HepG2 (cell line): ENCODE data around the gene DNAI2. TPM values are rescaled to one million over a fixed set of nuclear protein-coding genes. Genes with fewer than 3 reads are reported as not detected.

Experiments
- ATAC-seq: fragments of 200-7000 bp; cut with Tn5 transposase; 3 replicates; pipeline ENCODE4 v1.9.1; 2020; ENCODE audit warnings: mild to moderate bottlenecking, moderate library complexity
- BruUV-seq: library from RNA; stranded (reverse); fragments of 400-500 nt; replicated peaks from 2 replicates; lab custom pipeline; 2021; lab: Mats Ljungman, UMichigan
- CTCF ChIA-PET: fragments of 300-600 bp; formaldehyde crosslinking; extraction: SDS; loops from one replicate; lab custom pipeline; 2021; ENCODE audit warnings: low total read pairs, inconsistent platforms, low intra/inter-chr PET ratio; lab: Yijun Ruan, JAX
- POLR2A ChIA-PET: fragments of 350-600 bp; sonication (Branson Sonifier 250); formaldehyde crosslinking; loops from one replicate; lab custom pipeline; 2020; ENCODE audit warnings: antibody characterized with exemption, inconsistent platforms; lab: Yijun Ruan, JAX
- DNase-seq: peaks from one replicate; pipeline ENCODE4 v3.0.0-alpha.2; 2015; ENCODE audit warnings: low spot score
- FAIRE-seq: peaks from 3 replicates; lab custom pipeline; 2011; peaks lifted over from hg19 to GRCh38; lab: Jason Lieb, UNC
- H2AFZ ChIP-seq: one replicate; pipeline ENCODE4 v1.6.1; 2011; ENCODE audit warnings: low read length, inconsistent platforms
- H3K27ac ChIP-seq: fragments of 300-600 bp; 3 replicates; pipeline ENCODE4 v1.8.0; 2011; ENCODE audit warnings: mixed run types, mild to moderate bottlenecking, mixed read lengths, low read length, inconsistent platforms; ENCODE audit not compliant: insufficient read depth; ENCODE audit errors: extremely low read length
- H3K27me3 ChIP-seq, 2 experiments: fragments of 200-600 bp in 1 of 2; 2 replicates in 1 of 2; 3 replicates in 1 of 2; pipeline versions ENCODE4 v1.6.0 to v1.8.0; 2011; ENCODE audit warnings: low read length in 2 of 2, mild to moderate bottlenecking in 2 of 2, moderate library complexity in 2 of 2, inconsistent platforms in 1 of 2; ENCODE audit not compliant: insufficient read depth in 2 of 2, control insufficient read depth in 1 of 2
- H3K36me3 ChIP-seq, 2 experiments: fragments of 200-600 bp in 1 of 2; replicated peaks in 1 of 2; 2 replicates in 1 of 2; 3 replicates in 1 of 2; pipeline versions ENCODE4 v1.5.1 to v1.8.0; 2011; ENCODE audit warnings: low read length in 2 of 2, inconsistent platforms in 1 of 2; ENCODE audit not compliant: insufficient read depth in 2 of 2, control insufficient read depth in 1 of 2
- H3K4me1 ChIP-seq: 2 replicates; pipeline ENCODE4 v1.5.1; 2012; ENCODE audit warnings: low read length, inconsistent platforms; ENCODE audit not compliant: insufficient read depth
- H3K4me2 ChIP-seq: 2 replicates; pipeline ENCODE4 v1.6.0; 2011; ENCODE audit warnings: low read depth, low read length, inconsistent platforms
- H3K4me3 ChIP-seq, 3 experiments: fragments of 200-600 bp in 1 of 3; sonication (generic), shearing (Covaris generic) in 1 of 3; replicated peaks in 1 of 3; 2 replicates each; pipeline ENCODE4 v1.5.1; 2011 to 2016; ENCODE audit warnings: low read length in 3 of 3, inconsistent platforms in 2 of 3, low read depth in 2 of 3, mild to moderate bottlenecking in 2 of 3, control low read depth in 1 of 3, mixed read lengths in 1 of 3; ENCODE audit not compliant: insufficient read depth in 1 of 3
- H3K79me2 ChIP-seq: one replicate; pipeline ENCODE4 v1.6.1; 2011; ENCODE audit warnings: low read length, inconsistent platforms; ENCODE audit not compliant: insufficient read depth
- H3K9ac ChIP-seq: 2 replicates; pipeline ENCODE4 v1.6.0; 2011; ENCODE audit warnings: mild to moderate bottlenecking, low read depth, low read length, inconsistent platforms; ENCODE audit not compliant: insufficient read depth
- H3K9me3 ChIP-seq: 2 replicates; pipeline ENCODE4 v1.5.1; 2012; ENCODE audit warnings: mild to moderate bottlenecking, low read length
- H4K20me1 ChIP-seq: 2 replicates; pipeline ENCODE4 v1.6.0; 2011; ENCODE audit warnings: inconsistent platforms, mild to moderate bottlenecking, low read length, moderate library complexity; ENCODE audit not compliant: insufficient read depth
- AHR ChIP-seq: IDR thresholded peaks from 2 replicates; pipeline ENCODE4 v1.6.1; 2018; ENCODE audit warnings: missing genetic modification reagents, missing compliant biosample characterization
- ATF7-NPFF ChIP-seq: sonication (generic); formaldehyde crosslinking; IDR thresholded peaks from 2 replicates; pipeline ENCODE4 v1.8.1; 2023; ENCODE audit warnings: mild to moderate bottlenecking, low read depth, missing genetic modification reagents, moderate library complexity
- BCL6 ChIP-seq: IDR thresholded peaks from 2 replicates; pipeline ENCODE4 v1.6.1; 2016; ENCODE audit warnings: missing genetic modification reagents, missing compliant biosample characterization
- CENPX ChIP-seq: sonication (generic); formaldehyde crosslinking; IDR thresholded peaks from 2 replicates; pipeline ENCODE4 v1.9.0; 2021; ENCODE audit warnings: mild to moderate bottlenecking, missing genetic modification reagents, moderate library complexity
- GZF1 ChIP-seq: sonication (generic); formaldehyde crosslinking; IDR thresholded peaks from 2 replicates; pipeline ENCODE4 v1.5.1; 2020; ENCODE audit warnings: mild to moderate bottlenecking, missing genetic modification reagents
- KLF15 ChIP-seq: sonication (generic); formaldehyde crosslinking; IDR thresholded peaks from 2 replicates; pipeline ENCODE4 v1.8.1; 2023; ENCODE audit warnings: borderline replicate concordance, mild to moderate bottlenecking, inconsistent platforms, missing genetic modification reagents, mixed read lengths
- KMT2B ChIP-seq: IDR thresholded peaks from 2 replicates; pipeline ENCODE4 v1.6.1; 2016; ENCODE audit warnings: missing genetic modification reagents, missing compliant biosample characterization
- MNT ChIP-seq: fragments of 450-650 bp; IDR thresholded peaks from 2 replicates; pipeline ENCODE4 v1.6.1; 2016
- POLR2A ChIP-seq, 2 experiments: IDR thresholded peaks; 2 replicates each; pipeline ENCODE4 v1.6.1; 2011; ENCODE audit warnings: low read depth in 2 of 2, low read length in 2 of 2, mild to moderate bottlenecking in 1 of 2, moderate library complexity in 1 of 2; ENCODE audit not compliant: insufficient read depth in 1 of 2
- RFX1 ChIP-seq: fragments of 450-650 bp; IDR thresholded peaks from 2 replicates; pipeline ENCODE4 v1.6.1; 2017
- ZBTB44 ChIP-seq: sonication (generic); formaldehyde crosslinking; IDR thresholded peaks from 2 replicates; pipeline ENCODE4 v1.4.0; 2020; ENCODE audit warnings: missing genetic modification reagents
- ZNF674 ChIP-seq: sonication (generic); formaldehyde crosslinking; IDR thresholded peaks from 2 replicates; pipeline ENCODE4 v1.5.0; 2020; ENCODE audit warnings: low read depth, mild to moderate bottlenecking, missing genetic modification reagents
- ZNF777 ChIP-seq: sonication (generic); formaldehyde crosslinking; IDR thresholded peaks from 2 replicates; pipeline ENCODE4 v1.4.0; 2020; ENCODE audit warnings: missing genetic modification reagents
- WGBS: methylation state at CpG from one replicate; pipeline ENCODE4 v1.1.6; 2017; ENCODE audit warnings: low lambda C conversion rate; 5-methylcytosine and 5-hydroxymethylcytosine counted together
- in situ Hi-C: cut with HindIII; loops from 2 replicates; pipeline ENCODE4 v1.10.0; 2017; ENCODE audit warnings: low pct_unique_long_range_greater_than_20kb; ENCODE audit not compliant: extremely low pct_ligation_motif_present
- intact Hi-C: fragments of 100-400 bp; cut with micrococcal nuclease; formaldehyde crosslinking; loops from one replicate; pipeline ENCODE4 v1.10.0; 2022; ENCODE audit not compliant: unreplicated experiment
- polyA plus RNA-seq, 8 experiments: library from polyadenylated mRNA; depleted of rRNA in 3 of 8; stranded (reverse) in 7 of 8; unstranded in 1 of 8; fragments of >200 nt; fragmentation: Illumina TruSeq in 4 of 8; extraction: Trizol in 4 of 8; gene quantifications; 2 replicates each; pipeline versions ENCODE4 v1.2.1 to v1.2.3, GENCODE V29; 2011 to 2016; ENCODE audit warnings: low read depth in 4 of 8, missing spikeins in 1 of 8, mixed read lengths in 1 of 8; ENCODE audit not compliant: insufficient read depth in 1 of 8
- total RNA-seq, 5 experiments: library from RNA; depleted of rRNA; stranded (reverse); fragments of >200 nt; fragmentation: Illumina TruSeq; extraction: Trizol; gene quantifications; 2 replicates each; pipeline ENCODE4 v1.2.3, GENCODE V29; 2016; ENCODE audit warnings: low read depth in 1 of 5
- TF ChIP-seq, protein P1 (sequence below): sonication (generic); formaldehyde crosslinking; IDR thresholded peaks from 2 replicates; pipeline ENCODE4 v1.5.1; 2020; ENCODE audit warnings: mild to moderate bottlenecking, missing genetic modification reagents, borderline replicate concordance

The DNAI2 gene
- total and polyA plus RNA-seq, 2 of the 13 experiments (the other 11 are each of a cell fraction or from before 2014, with no cell fraction given): not detected

DNA sequence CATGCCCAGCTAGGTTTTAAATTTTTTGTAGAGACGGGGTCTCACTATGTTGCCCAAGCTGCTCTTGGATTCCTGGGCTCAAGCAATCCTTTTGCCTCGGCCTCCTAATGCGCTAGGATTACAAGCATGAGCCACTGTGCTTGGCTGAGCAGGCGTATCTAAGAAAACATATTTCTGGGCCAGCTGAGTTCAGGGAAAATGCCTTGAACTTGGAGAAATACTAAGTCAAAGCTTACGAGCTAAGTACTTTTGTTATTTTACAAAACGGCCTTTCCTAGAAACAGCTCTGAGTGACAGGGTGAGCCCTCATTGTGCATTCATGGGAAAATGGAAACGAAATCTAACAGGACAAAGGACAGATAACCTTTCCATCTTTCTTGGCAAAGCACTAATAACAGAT, 24.7 kb downstream of the DNAI2 start:
- in situ Hi-C loops: no loop called here
- ChIA-PET CTCF (no interaction called here), POLR2A (no interaction called here)
- ATAC-seq (no peak), FAIRE-seq (no peak), DNase-seq (no peak)
- H3K4me1 ChIP-seq: peaks cover 8% of the 10 kb centered on the region; the same call in 1 of the 2 replicates
- no peaks in the 10 kb centered on the region for H3K9me3 ChIP-seq
- no peak overlapping the region for H3K27ac ChIP-seq
- TF ChIP-seq ZBTB44 (CRISPR knock-in tag) (no peak), RFX1 (no peak), KMT2B (no peak), KLF15 (CRISPR knock-in tag) (no peak), POLR2A (IDR thresholded peaks at IDR 0.05; ENCODE audit: insufficient read depth in 1 of 2, low read depth in 2 of 2, low read length in 2 of 2) (no peak), BCL6 (CRISPR knock-in tag) (no peak)
- H3K9ac ChIP-seq: no peak overlapping the region
- no peak overlapping the region for H3K4me2 ChIP-seq
- no peaks in the 10 kb centered on the region for H3K36me3 ChIP-seq
- H3K79me2 ChIP-seq: no peaks in the 10 kb centered on the region
- peaks cover 10 to 18% of the 10 kb centered on the region in 2 experiments for H3K27me3 ChIP-seq
- H3K4me3 ChIP-seq: no peak overlapping the region
- WGBS: 25% methylated on average over 7 of the region's 7 CpGs
- intact Hi-C loops: no loop called here
- H4K20me1 ChIP-seq: no peaks in the 10 kb centered on the region
- H2AFZ ChIP-seq: no peak overlapping the region
- no TSS peak for BruUV-seq

- DNase-seq (no peak), ATAC-seq (no peak), FAIRE-seq (no peak)
- H3K79me2 ChIP-seq: no peaks in the 10 kb centered on the region
- BruUV-seq: no TSS peak
- no peak overlapping the region for H2AFZ ChIP-seq
- no peak overlapping the region for H3K4me2 ChIP-seq
- no peaks in the 10 kb centered on the region for H4K20me1 ChIP-seq
- ChIA-PET POLR2A (no interaction called here), CTCF (no interaction called here)
- peaks cover 8% of the 10 kb centered on the region; the same call in 1 of the 2 replicates for H3K4me1 ChIP-seq
- no peak overlapping the region for H3K27ac ChIP-seq
- H3K9me3 ChIP-seq: no peaks in the 10 kb centered on the region
- no peak overlapping the region for H3K4me3 ChIP-seq
- WGBS: 5% methylated on average over 10 of the region's 11 CpGs
- intact Hi-C loops: loop anchor here (10.0 kb wide), 1 partner anchor 195 kb away; no protein-coding TSS in a partner anchor
- in situ Hi-C loops: loop anchor here (5.0 kb wide), 1 partner anchor 53 kb away; no protein-coding TSS in a partner anchor
- no peak overlapping the region for H3K9ac ChIP-seq
- no peaks in the 10 kb centered on the region for H3K36me3 ChIP-seq
- H3K27me3 ChIP-seq: peaks cover 10 to 18% of the 10 kb centered on the region in 2 experiments
- no peak for TF ChIP-seq ZNF777 (CRISPR knock-in tag)
- no peak for TF ChIP-seq MNT
- TF ChIP-seq, protein P1, sequence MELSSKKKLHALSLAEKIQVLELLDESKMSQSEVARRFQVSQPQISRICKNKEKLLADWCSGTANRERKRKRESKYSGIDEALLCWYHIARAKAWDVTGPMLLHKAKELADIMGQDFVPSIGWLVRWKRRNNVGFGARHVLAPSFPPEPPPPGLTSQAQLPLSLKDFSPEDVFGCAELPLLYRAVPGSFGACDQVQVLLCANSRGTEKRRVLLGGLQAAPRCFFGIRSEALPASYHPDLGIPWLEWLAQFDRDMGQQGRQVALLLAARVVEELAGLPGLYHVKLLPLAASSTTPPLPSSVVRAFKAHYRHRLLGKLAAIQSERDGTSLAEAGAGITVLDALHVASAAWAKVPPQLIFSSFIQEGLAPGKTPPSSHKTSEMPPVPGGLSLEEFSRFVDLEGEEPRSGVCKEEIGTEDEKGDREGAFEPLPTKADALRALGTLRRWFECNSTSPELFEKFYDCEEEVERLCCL (CRISPR knock-in tag): no peak
- no peak for TF ChIP-seq AHR (CRISPR knock-in tag)
- TF ChIP-seq CENPX (CRISPR knock-in tag): no peak
- no peak for TF ChIP-seq ZNF674 (CRISPR knock-in tag)
- no peak for TF ChIP-seq GZF1 (CRISPR knock-in tag)
- no peak for TF ChIP-seq ATF7-NPFF
Observed at GRCh38 chr17:74299226-74300009, 25.4 kb downstream of the DNAI2 start.
